Vagina (tissue), 2 donors: ENCODE data around the gene CHCHD4. TPM values are rescaled to one million over a fixed set of nuclear protein-coding genes. Genes with fewer than 3 reads are reported as not detected.

Source experiments
- DNase-seq, 2 donors: peaks; one replicate each; pipeline ENCODE4 v3.0.0-alpha.2; 2017; ENCODE audit errors: extremely low spot score in 2 of 2
- H3K27ac ChIP-seq: fragments of 200-600 bp; sonication (generic); one replicate; pipeline ENCODE4 v1.5.1; 2019
- H3K27me3 ChIP-seq: fragments of 200-600 bp; sonication (generic); one replicate; pipeline ENCODE4 v1.5.1; 2019
- H3K36me3 ChIP-seq, 2 donors: fragments of 200-600 bp; sonication (generic); one replicate each; pipeline ENCODE4 v1.5.1; 2017 to 2019
- H3K4me1 ChIP-seq: fragments of 200-600 bp; sonication (generic); one replicate; pipeline ENCODE4 v1.5.1; 2019
- H3K4me3 ChIP-seq, 2 donors: fragments of 200-600 bp; sonication (generic); 1 replicate in 1 of 2; 2 replicates in 1 of 2; pipeline ENCODE4 v1.5.1; 2016 to 2019
- H3K9me3 ChIP-seq: fragments of 200-600 bp; sonication (generic); one replicate; pipeline ENCODE4 v1.5.1; 2019
- CTCF ChIP-seq, 3 experiments: fragments of 450-650 bp in 2 of 3; fragments of 200-600 bp in 1 of 3; sonication (generic) in 1 of 3; IDR thresholded peaks; one replicate each; pipeline ENCODE4 v1.5.1; 2017 to 2019; ENCODE audit warnings: antibody characterized with exemption in 3 of 3, mild to moderate bottlenecking in 2 of 3, moderate library complexity in 2 of 3
- POLR2A ChIP-seq, 2 donors: fragments of 450-650 bp; IDR thresholded peaks; one replicate each; pipeline ENCODE4 v1.6.1; 2017; ENCODE audit warnings: antibody characterized with exemption in 2 of 2, mild to moderate bottlenecking in 2 of 2, moderate library complexity in 2 of 2
- POLR2AphosphoS5 ChIP-seq, 2 donors: sonication (generic); formaldehyde crosslinking; IDR thresholded peaks; one replicate each; pipeline ENCODE4 v1.9.0; 2017; ENCODE audit warnings: antibody characterized with exemption in 2 of 2, mild to moderate bottlenecking in 2 of 2, low read depth in 1 of 2; ENCODE audit not compliant: insufficient read depth in 1 of 2
- intact Hi-C: fragments of 100-400 bp; cut with DNase I; formaldehyde crosslinking; loops from one replicate; pipeline ENCODE4 v1.15.1; 2023
- total RNA-seq: library from RNA; depleted of rRNA; stranded (reverse); fragments of >200 nt; gene quantifications from one replicate; pipeline ENCODE4 v1.2.3, GENCODE V29; 2016

Gene CHCHD4
- total RNA-seq, 1 donor from 2014 or later, result 10.6 TPM

GRCh38 chr3:14063152-14063551 is 61.5 kb downstream of the CHCHD4 start:
- H3K9me3 ChIP-seq, result no peaks in the 10 kb centered on the region
- H3K4me1 ChIP-seq, result no peaks in the 10 kb centered on the region
- H3K27me3 ChIP-seq, result no peaks in the 10 kb centered on the region
- no peaks in the 10 kb centered on the region for H3K36me3 ChIP-seq
- H3K27ac ChIP-seq, result no peak overlapping the region
- intact Hi-C loops, result no loop called here
- DNase-seq, result no peak
- no peak overlapping the region for H3K4me3 ChIP-seq
- TF ChIP-seq CTCF (IDR thresholded peaks at IDR 0.05), result no peak
- no peak for TF ChIP-seq POLR2AphosphoS5 (IDR thresholded peaks at IDR 0.05; ENCODE audit: insufficient read depth in 1 of 2, low read depth in 1 of 2)
- no peak for TF ChIP-seq POLR2A (IDR thresholded peaks at IDR 0.05)

Other genes with a start within 250 kb of the CHCHD4 start
- not detected for gene WNT7A, start 244.8 kb downstream of the CHCHD4 start, total RNA-seq
- gene TMEM43, start 182 bp upstream of the CHCHD4 start, total RNA-seq, result 118 TPM
- gene XPC, start 53.7 kb upstream of the CHCHD4 start, total RNA-seq, result 33.6 TPM
- 6.4 TPM for gene LSM3, start 53.9 kb upstream of the CHCHD4 start, total RNA-seq